Fibroblast of the aortic adventitia (primary cell): ENCODE results near the gene LYL1. TPM values are rescaled to one million over a fixed set of nuclear protein-coding genes. Genes with fewer than 3 reads are reported as not detected.

ENCODE experiments used
- DNase-seq: peaks from one replicate; pipeline ENCODE4 v3.0.0-alpha.2; 2010; ENCODE audit warnings: low read depth
- H3K4me3 ChIP-seq: 2 replicates; pipeline ENCODE4 v1.5.1; 2011; ENCODE audit warnings: low read depth, mild to moderate bottlenecking, control low read depth, low read length, moderate library complexity
- total RNA-seq: library from RNA; depleted of rRNA; stranded (reverse); fragments of >200 nt; gene quantifications from 2 replicates; pipeline ENCODE4 v1.2.3, GENCODE V29; 2012; ENCODE audit warnings: low replicate concordance
- TF ChIP-seq, protein P1 (sequence below): IDR thresholded peaks from 2 replicates; pipeline ENCODE4 v1.5.1; 2011; ENCODE audit warnings: mild to moderate bottlenecking, low read length, control low read depth, inconsistent platforms; ENCODE audit not compliant: insufficient read depth

The LYL1 gene
- total RNA-seq, 1 donor: 0.63 TPM

DNA sequence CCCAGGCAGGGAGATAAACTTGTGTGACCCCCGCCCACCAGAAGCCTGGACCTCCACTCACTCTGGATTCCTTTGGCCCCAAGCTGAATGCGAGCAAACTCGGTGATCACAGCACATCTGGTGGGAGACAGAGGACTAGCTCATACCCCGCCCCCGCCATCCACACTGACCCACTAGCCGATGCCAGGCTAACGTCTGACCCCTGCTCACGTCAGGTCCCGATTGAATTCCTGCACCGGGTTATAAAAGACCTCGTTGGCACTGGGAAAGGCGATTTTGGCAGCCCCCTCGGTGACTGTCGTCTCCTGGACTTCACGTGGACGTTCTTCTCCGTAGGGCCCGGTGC is 13.3 kb upstream of the LYL1 start:
- TF ChIP-seq, protein P1, sequence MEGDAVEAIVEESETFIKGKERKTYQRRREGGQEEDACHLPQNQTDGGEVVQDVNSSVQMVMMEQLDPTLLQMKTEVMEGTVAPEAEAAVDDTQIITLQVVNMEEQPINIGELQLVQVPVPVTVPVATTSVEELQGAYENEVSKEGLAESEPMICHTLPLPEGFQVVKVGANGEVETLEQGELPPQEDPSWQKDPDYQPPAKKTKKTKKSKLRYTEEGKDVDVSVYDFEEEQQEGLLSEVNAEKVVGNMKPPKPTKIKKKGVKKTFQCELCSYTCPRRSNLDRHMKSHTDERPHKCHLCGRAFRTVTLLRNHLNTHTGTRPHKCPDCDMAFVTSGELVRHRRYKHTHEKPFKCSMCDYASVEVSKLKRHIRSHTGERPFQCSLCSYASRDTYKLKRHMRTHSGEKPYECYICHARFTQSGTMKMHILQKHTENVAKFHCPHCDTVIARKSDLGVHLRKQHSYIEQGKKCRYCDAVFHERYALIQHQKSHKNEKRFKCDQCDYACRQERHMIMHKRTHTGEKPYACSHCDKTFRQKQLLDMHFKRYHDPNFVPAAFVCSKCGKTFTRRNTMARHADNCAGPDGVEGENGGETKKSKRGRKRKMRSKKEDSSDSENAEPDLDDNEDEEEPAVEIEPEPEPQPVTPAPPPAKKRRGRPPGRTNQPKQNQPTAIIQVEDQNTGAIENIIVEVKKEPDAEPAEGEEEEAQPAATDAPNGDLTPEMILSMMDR: no peak
- H3K4me3 ChIP-seq: peak overlapping the region; percentile 96
- no peak for DNase-seq

DNA sequence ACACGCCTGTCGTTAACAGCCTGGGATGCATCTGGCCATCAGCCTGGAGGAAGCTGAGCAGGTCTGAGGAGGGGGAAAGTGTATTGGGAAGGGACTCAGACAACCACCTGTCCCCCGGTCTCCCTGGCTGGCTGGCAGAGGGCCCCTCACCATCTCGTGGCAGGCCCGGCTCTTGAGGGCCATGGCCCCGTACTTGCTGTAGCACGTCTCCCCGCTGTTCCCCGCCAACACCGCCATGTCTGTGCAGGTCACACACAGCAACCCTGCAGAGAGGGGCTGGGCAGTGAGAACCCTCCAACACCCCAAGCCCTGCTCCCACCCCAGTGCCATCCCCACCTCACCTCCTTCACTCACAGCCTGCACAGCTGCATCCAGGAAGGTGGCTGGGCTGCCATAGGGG is 9.9 kb upstream of the LYL1 start:
- no peak for DNase-seq
- TF ChIP-seq, protein P1: no peak
- no peak overlapping the region for H3K4me3 ChIP-seq

DNA sequence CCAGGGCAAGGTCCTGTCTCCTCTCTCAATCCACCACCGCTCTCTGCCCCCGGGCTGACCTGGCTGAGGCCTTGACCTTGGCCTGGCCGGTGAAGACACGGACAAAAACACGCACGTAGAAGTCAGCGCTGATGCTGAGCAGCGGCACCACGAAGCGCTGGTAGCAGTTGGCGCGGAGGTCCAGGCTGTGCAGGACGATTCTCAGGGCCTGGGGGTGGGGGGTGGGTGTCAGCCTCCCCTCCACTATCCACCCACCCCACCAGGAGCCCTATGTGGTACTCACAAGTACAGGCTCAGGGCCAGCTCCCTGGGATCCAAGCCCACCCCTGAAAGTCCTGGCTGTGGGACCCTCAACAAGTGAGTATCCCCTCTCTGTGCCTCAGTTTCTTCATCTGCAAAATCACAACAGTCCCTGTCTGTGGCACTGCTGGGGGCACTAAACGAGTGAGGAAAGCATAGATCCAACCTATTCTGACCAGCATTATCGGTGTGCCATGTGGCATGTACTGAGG is 7.5 kb upstream of the LYL1 start:
- TF ChIP-seq, protein P1: no peak
- DNase-seq: no peak
- H3K4me3 ChIP-seq: no peak overlapping the region

DNA sequence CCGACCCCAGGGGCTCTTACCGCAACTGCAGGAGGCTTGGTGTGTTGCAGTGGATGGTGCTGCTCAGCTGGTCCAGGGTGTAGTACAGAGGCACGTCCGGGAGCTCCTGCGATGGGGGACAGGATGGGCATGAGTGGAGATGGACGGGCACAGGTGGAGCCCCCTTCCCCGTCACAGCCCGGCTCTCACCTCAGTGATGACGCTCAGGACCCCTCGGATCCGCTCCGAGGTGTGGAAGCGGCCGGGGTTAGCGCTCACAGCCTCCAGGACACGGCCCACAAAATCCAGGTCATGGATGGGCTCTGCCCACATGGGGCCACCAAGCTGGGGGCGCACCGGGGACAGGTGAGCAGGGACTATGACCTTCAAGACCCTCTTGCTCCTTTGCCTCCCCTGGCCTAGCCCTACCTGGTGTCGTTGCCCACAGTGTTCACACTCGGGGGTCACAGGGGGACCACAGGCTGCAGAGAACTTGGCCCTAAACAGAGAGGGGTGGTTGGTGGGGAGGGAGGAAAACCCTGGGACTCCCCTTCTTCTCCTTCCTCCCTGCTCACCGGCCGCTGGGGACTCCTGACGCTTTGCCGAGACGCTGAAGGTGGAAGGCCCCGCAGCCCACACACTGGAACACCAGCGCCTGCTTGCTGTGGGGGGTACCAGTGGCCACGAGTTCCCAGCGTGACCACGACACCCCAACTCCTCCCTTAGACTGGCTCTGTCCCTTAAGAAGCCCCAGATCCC is 6.9 kb upstream of the LYL1 start:
- no peak for DNase-seq
- no peak overlapping the region for H3K4me3 ChIP-seq
- TF ChIP-seq, protein P1: no peak

DNA sequence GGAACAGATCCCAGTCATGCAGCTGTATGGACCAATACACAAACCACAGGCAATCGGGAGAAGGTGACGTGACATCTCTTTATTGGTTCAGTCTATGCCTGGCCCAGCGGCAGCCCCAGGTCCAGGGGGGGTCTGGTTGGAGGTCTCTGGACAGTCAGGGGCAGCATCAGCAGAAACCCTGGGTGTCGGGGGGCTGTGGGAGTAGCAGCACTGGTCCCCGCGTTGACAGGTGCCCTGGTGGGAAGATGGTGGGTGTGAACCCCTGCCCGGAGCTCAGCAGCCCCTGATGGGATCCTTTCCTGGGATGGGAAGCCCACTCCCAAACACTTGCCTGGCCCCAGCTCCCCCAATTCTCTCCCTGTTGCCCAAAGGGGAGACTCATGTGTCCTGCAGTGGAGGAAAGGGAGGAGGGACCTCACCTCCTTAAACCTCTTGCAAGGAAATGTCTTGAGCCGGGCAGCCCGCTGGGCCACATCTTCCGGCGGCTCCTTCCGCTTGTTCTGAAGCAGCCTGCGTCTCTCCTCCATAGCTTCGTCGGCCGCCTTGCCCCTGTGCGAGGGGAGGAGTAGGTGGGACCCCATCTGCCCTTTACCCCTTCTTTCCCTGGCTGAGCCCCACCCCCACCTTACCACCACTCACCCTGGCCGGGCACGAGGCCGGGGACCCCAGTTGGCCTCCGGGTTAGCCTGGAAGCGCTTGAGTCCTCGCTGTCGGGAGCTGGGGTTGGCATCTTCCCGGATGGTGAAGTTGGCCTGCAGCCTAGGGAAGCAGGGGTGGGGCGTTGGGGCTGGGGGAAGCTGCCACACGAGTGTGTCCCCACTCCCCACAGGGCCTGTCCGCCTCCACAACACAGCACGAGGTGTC is 2.4 kb upstream of the LYL1 start:
- H3K4me3 ChIP-seq: no peak overlapping the region
- no peak for DNase-seq
- TF ChIP-seq, protein P1: no peak

DNA sequence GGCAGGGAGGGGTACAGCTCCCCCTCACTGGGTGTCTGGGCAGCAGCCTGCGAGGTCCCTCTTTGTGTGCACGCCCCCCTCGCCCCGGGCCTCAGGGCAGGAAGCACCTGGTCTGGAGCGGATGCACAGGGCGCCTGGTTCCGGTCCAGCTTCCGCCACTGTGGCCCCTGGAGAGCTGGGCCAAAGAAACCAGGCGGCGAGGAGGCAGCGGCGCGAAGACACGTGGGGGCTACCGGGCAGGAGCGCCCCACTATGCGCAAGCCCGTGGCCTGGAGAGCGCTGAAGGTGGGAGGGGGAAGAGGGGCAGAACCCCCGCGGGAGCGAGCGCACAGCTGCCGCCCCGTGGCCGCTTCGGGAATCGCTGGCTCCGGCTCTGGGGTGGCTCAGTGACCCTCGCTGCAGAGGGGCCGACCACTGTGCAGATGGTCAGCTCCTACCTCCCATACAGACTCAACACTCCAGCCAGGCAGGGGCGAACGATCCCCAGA is 1.7 kb upstream of the LYL1 start:
- no peak for DNase-seq
- TF ChIP-seq, protein P1: peak; percentile 76
- no peak overlapping the region for H3K4me3 ChIP-seq
